ENCODE measurements around the gene CEMP1. TPM values are rescaled to one million over a fixed set of nuclear protein-coding genes. Genes with fewer than 3 reads are reported as not detected.

CEMP1 gene
- total RNA-seq, 1 experiment from 2014 or later = 0.68 TPM

GRCh38 chr16:2493605-2494004 is 37.6 kb downstream of the CEMP1 start:
- H3K36me3 Mint-ChIP-seq (ENCODE audit: insufficient read depth, unreplicated experiment) = peaks cover 5% of the 10 kb centered on the region
- H3K4me1 ChIP-seq = no peaks in the 10 kb centered on the region
- TF ChIP-seq CTCF (IDR thresholded peaks at IDR 0.05; ENCODE audit: insufficient read depth in 1 of 2, low read depth in 1 of 2, low read length in 1 of 2, severe bottlenecking in 1 of 2, unreplicated experiment in 1 of 2) = no peak
- intact Hi-C loops (cut with micrococcal nuclease; ENCODE audit: unreplicated experiment) = no loop called here
- no peaks in the 10 kb centered on the region for H3K36me3 ChIP-seq (ENCODE audit: control insufficient read depth, insufficient read depth, low read length)
- no TSS peak for BruUV-seq (replicated peaks)
- H3K9me3 Mint-ChIP-seq (ENCODE audit: unreplicated experiment) = no peaks in the 10 kb centered on the region
- H3K27ac Mint-ChIP-seq (ENCODE audit: unreplicated experiment) = no peak overlapping the region
- H3K9me3 ChIP-seq = no peaks in the 10 kb centered on the region
- no peak overlapping the region for H3K4me3 Mint-ChIP-seq (ENCODE audit: unreplicated experiment)
- CTCF ChIA-PET = no interaction called here
- no peak overlapping the region for H3K4me3 ChIP-seq (ENCODE audit: low read depth, low read length)
- peaks cover 6% of the 10 kb centered on the region for H3K4me1 Mint-ChIP-seq (ENCODE audit: low read depth, unreplicated experiment)
- DNase-seq = no peak
- POLR2A ChIA-PET = no interaction called here
- no peaks in the 10 kb centered on the region for H3K27me3 Mint-ChIP-seq (ENCODE audit: insufficient read depth, unreplicated experiment)
- no peaks in the 10 kb centered on the region for H3K27me3 ChIP-seq (replicated peaks; ENCODE audit: control insufficient read depth, insufficient read depth, low read length)

GRCh38 chr16:2492292-2492691 is 38.9 kb downstream of the CEMP1 start:
- no peaks in the 10 kb centered on the region for H3K9me3 ChIP-seq
- BruUV-seq (replicated peaks) = no TSS peak
- peaks cover 5% of the 10 kb centered on the region for H3K36me3 Mint-ChIP-seq (ENCODE audit: insufficient read depth, unreplicated experiment)
- H3K4me3 ChIP-seq (ENCODE audit: low read depth, low read length) = no peak overlapping the region
- no peak overlapping the region for H3K27ac Mint-ChIP-seq (ENCODE audit: unreplicated experiment)
- CTCF ChIA-PET = no interaction called here
- H3K27me3 Mint-ChIP-seq (ENCODE audit: insufficient read depth, unreplicated experiment) = no peaks in the 10 kb centered on the region
- H3K27me3 ChIP-seq (replicated peaks; ENCODE audit: control insufficient read depth, insufficient read depth, low read length) = no peaks in the 10 kb centered on the region
- peaks cover under 1% of the 10 kb centered on the region for H3K4me1 Mint-ChIP-seq (ENCODE audit: low read depth, unreplicated experiment)
- H3K36me3 ChIP-seq (ENCODE audit: control insufficient read depth, insufficient read depth, low read length) = no peaks in the 10 kb centered on the region
- intact Hi-C loops (cut with micrococcal nuclease; ENCODE audit: unreplicated experiment) = no loop called here
- DNase-seq = no peak
- no peaks in the 10 kb centered on the region for H3K4me1 ChIP-seq
- TF ChIP-seq CTCF (IDR thresholded peaks at IDR 0.05; ENCODE audit: insufficient read depth in 1 of 2, low read depth in 1 of 2, low read length in 1 of 2, severe bottlenecking in 1 of 2, unreplicated experiment in 1 of 2) = no peak
- POLR2A ChIA-PET = no interaction called here
- no peak overlapping the region for H3K4me3 Mint-ChIP-seq (ENCODE audit: unreplicated experiment)
- H3K9me3 Mint-ChIP-seq (ENCODE audit: unreplicated experiment) = no peaks in the 10 kb centered on the region

- no peak overlapping the region for H3K27ac Mint-ChIP-seq (ENCODE audit: unreplicated experiment)
- intact Hi-C loops (cut with micrococcal nuclease; ENCODE audit: unreplicated experiment) = no loop called here
- no peaks in the 10 kb centered on the region for H3K27me3 Mint-ChIP-seq (ENCODE audit: insufficient read depth, unreplicated experiment)
- no peaks in the 10 kb centered on the region for H3K4me1 ChIP-seq
- DNase-seq = no peak
- peaks cover 5% of the 10 kb centered on the region for H3K36me3 Mint-ChIP-seq (ENCODE audit: insufficient read depth, unreplicated experiment)
- no peaks in the 10 kb centered on the region for H3K27me3 ChIP-seq (replicated peaks; ENCODE audit: control insufficient read depth, insufficient read depth, low read length)
- no peak for TF ChIP-seq CTCF (IDR thresholded peaks at IDR 0.05; ENCODE audit: insufficient read depth in 1 of 2, low read depth in 1 of 2, low read length in 1 of 2, severe bottlenecking in 1 of 2, unreplicated experiment in 1 of 2)
- no peak overlapping the region for H3K4me3 ChIP-seq (ENCODE audit: low read depth, low read length)
- no TSS peak for BruUV-seq (replicated peaks)
- CTCF ChIA-PET = no interaction called here
- POLR2A ChIA-PET = no interaction called here
- no peaks in the 10 kb centered on the region for H3K9me3 ChIP-seq
- no peaks in the 10 kb centered on the region for H3K36me3 ChIP-seq (ENCODE audit: control insufficient read depth, insufficient read depth, low read length)
- H3K4me3 Mint-ChIP-seq (ENCODE audit: unreplicated experiment) = no peak overlapping the region
- H3K9me3 Mint-ChIP-seq (ENCODE audit: unreplicated experiment) = no peaks in the 10 kb centered on the region
- no peaks in the 10 kb centered on the region for H3K4me1 Mint-ChIP-seq (ENCODE audit: low read depth, unreplicated experiment)
Observed at GRCh38 chr16:2490190-2491105, 40.8 kb downstream of the CEMP1 start.
